Hematopoietic multipotent progenitor cell treated with erythropoietin and hydrocortisone succinate and interleukin-3 and kit ligand, for 17 days (in vitro differentiated cells): Measurements from ENCODE around the gene ADAMTS12.
"Not testable (repeated sequence)": the region's sequence is repeated elsewhere in the genome, so short reads cannot be mapped to it uniquely, and the experiment has no call there.

Experiments
- DNase-seq: peaks from one replicate; pipeline ENCODE4 v3.0.0-alpha.2; 2015; ENCODE audit warnings: low spot score

Gene ADAMTS12

GRCh38 chr5:33906248-33906647, 14.5 kb upstream of the ADAMTS12 start:
- DNase-seq: not testable (repeated sequence)

GRCh38 chr5:33905381-33905780, 13.6 kb upstream of the ADAMTS12 start:
- DNase-seq: no peak

- DNase-seq: no peak
Measured at GRCh38 chr5:33903118-33903517, 11.3 kb upstream of the ADAMTS12 start.

GRCh38 chr5:33901156-33901555, 9.4 kb upstream of the ADAMTS12 start:
- DNase-seq: no peak

GRCh38 chr5:33894566-33894965, 2.8 kb upstream of the ADAMTS12 start:
- DNase-seq: no peak

GRCh38 chr5:33892620-33893137, 889 bp upstream of the ADAMTS12 start:
- DNase-seq: no peak

- DNase-seq: no peak
Measured at GRCh38 chr5:33891446-33891787, 373 bp downstream of the ADAMTS12 start.

GRCh38 chr5:33890131-33891032, 1.4 kb downstream of the ADAMTS12 start:
- no peak for DNase-seq

- no peak for DNase-seq
Measured at GRCh38 chr5:33888587-33888986, 3.2 kb downstream of the ADAMTS12 start.

- no peak for DNase-seq
Measured at GRCh38 chr5:33887268-33887667, 4.5 kb downstream of the ADAMTS12 start.

- DNase-seq: no peak
Measured at GRCh38 chr5:33886283-33886682, 5.5 kb downstream of the ADAMTS12 start.

GRCh38 chr5:33885679-33886078, 6.1 kb downstream of the ADAMTS12 start:
- no peak for DNase-seq

- no peak for DNase-seq
Measured at GRCh38 chr5:33883482-33883881, 8.3 kb downstream of the ADAMTS12 start.

- DNase-seq: no peak
Measured at GRCh38 chr5:33880319-33880718, 11.5 kb downstream of the ADAMTS12 start.

GRCh38 chr5:33877449-33877848, 14.3 kb downstream of the ADAMTS12 start:
- DNase-seq: no peak

GRCh38 chr5:33867241-33867640, 24.5 kb downstream of the ADAMTS12 start:
- DNase-seq: no peak

- DNase-seq: not testable (repeated sequence)
Measured at GRCh38 chr5:33859177-33859576, 32.6 kb downstream of the ADAMTS12 start.

- no peak for DNase-seq
Measured at GRCh38 chr5:33857037-33857436, 34.8 kb downstream of the ADAMTS12 start.

GRCh38 chr5:33855396-33855795, 36.4 kb downstream of the ADAMTS12 start:
- no peak for DNase-seq

- DNase-seq: no peak
Measured at GRCh38 chr5:33854733-33855151, 37.0 kb downstream of the ADAMTS12 start.

- DNase-seq: no peak
Measured at GRCh38 chr5:33852837-33853236, 39.0 kb downstream of the ADAMTS12 start.

GRCh38 chr5:33852319-33852718, 39.5 kb downstream of the ADAMTS12 start:
- DNase-seq: no peak

- no peak for DNase-seq
Measured at GRCh38 chr5:33850100-33850594, 41.6 kb downstream of the ADAMTS12 start.

- no peak for DNase-seq
Measured at GRCh38 chr5:33848554-33848953, 43.2 kb downstream of the ADAMTS12 start.
